HCT116 (cell line): ENCODE data around the gene MBNL2. TPM values are rescaled to one million over a fixed set of nuclear protein-coding genes. Genes with fewer than 3 reads are reported as not detected.

Experiments used
- ATAC-seq: fragments of 200-7000 bp; cut with Tn5 transposase; 2 replicates; pipeline ENCODE4 v1.9.1; 2020; ENCODE audit warnings: mild to moderate bottlenecking, moderate library complexity
- BruUV-seq: library from RNA; stranded (reverse); fragments of 400-500 nt; replicated peaks from 2 replicates; lab custom pipeline; 2021; lab: Mats Ljungman, UMichigan
- CTCF ChIA-PET: fragments of 300-600 bp; sonication (Branson Sonifier 250); formaldehyde crosslinking; loops from one replicate; lab custom pipeline; 2021; ENCODE audit warnings: antibody characterized with exemption; lab: Charles Lee
- POLR2A ChIA-PET: fragments of 300-600, 350-600 bp; sonication (Branson Sonifier 250); formaldehyde crosslinking; loops from one replicate; lab custom pipeline; 2021; ENCODE audit warnings: antibody characterized with exemption; lab: Charles Lee
- RAD21 ChIA-PET, 2 experiments: fragments of 300-600 bp; sonication (Branson Sonifier 250); formaldehyde crosslinking; loops; one replicate each; lab custom pipeline; 2023; ENCODE audit warnings: low total read pairs in 2 of 2; ENCODE audit not compliant: uncharacterized antibody in 2 of 2, unreplicated experiment in 2 of 2, low non-redundant PET in 1 of 2; lab: Charles Lee
- DNase-seq: peaks from one replicate; pipeline ENCODE4 v3.0.0-alpha.2; 2010; ENCODE audit warnings: low read depth, low spot score
- H2AFZ ChIP-seq: fragments of 200-600 bp; shearing (Covaris generic), sonication (generic); 2 replicates; pipeline ENCODE4 v1.6.1; 2017; ENCODE audit warnings: low read depth, mixed run types, mixed read lengths, antibody characterized with exemption, low read length; ENCODE audit not compliant: poor library complexity, severe bottlenecking
- H3K27ac ChIP-seq: 2 replicates; pipeline ENCODE4 v1.5.1; 2012; ENCODE audit warnings: low read depth, low read length
- H3K27me3 ChIP-seq: fragments of 200-600 bp; sonication (generic); 2 replicates; pipeline ENCODE4 v1.6.1; 2016; ENCODE audit warnings: mixed run types, low read length, mixed read lengths; ENCODE audit not compliant: insufficient read depth
- H3K36me3 ChIP-seq, 2 experiments: fragments of 200-500 bp in 1 of 2; fragments of 200-600 bp in 1 of 2; sonication (Bioruptor generic) in 1 of 2; sonication (generic) in 1 of 2; 2 replicates each; pipeline versions ENCODE4 v1.5.1 to v1.6.1; 2014 to 2016; ENCODE audit warnings: low read length in 2 of 2, inconsistent platforms in 1 of 2, mixed read lengths in 1 of 2, mixed run types in 1 of 2; ENCODE audit not compliant: insufficient read depth in 2 of 2, control insufficient read depth in 1 of 2
- H3K4me1 ChIP-seq, 2 experiments: fragments of 200-600 bp in 1 of 2; sonication (generic) in 1 of 2; 2 replicates each; pipeline versions ENCODE4 v1.5.1 to v1.6.1; 2012 to 2017; ENCODE audit warnings: low read length in 2 of 2, inconsistent platforms in 1 of 2, mild to moderate bottlenecking in 1 of 2, mixed read lengths in 1 of 2, mixed run types in 1 of 2, moderate library complexity in 1 of 2; ENCODE audit not compliant: insufficient read depth in 2 of 2, control insufficient read depth in 1 of 2
- H3K4me2 ChIP-seq: fragments of 200-600 bp; sonication (generic); 2 replicates; pipeline ENCODE4 v1.6.1; 2017; ENCODE audit warnings: mixed run types, low read length, mixed read lengths
- H3K4me3 ChIP-seq, 2 experiments: fragments of 200-600 bp in 1 of 2; sonication (generic) in 1 of 2; replicated peaks in 1 of 2; 2 replicates each; pipeline ENCODE4 v1.5.1; 2011 to 2016; ENCODE audit warnings: low read length in 2 of 2, control low read depth in 1 of 2, low read depth in 1 of 2, mild to moderate bottlenecking in 1 of 2, mixed read lengths in 1 of 2, mixed run types in 1 of 2
- H3K79me2 ChIP-seq: fragments of 200-600 bp; sonication (generic); 2 replicates; pipeline ENCODE4 v1.6.1; 2017; ENCODE audit warnings: mild to moderate bottlenecking, mixed run types, low read length, moderate library complexity, mixed read lengths; ENCODE audit not compliant: insufficient read depth
- H3K9ac ChIP-seq: fragments of 200-600 bp; sonication (generic); 2 replicates; pipeline ENCODE4 v1.6.1; 2016; ENCODE audit warnings: low read length, mixed read lengths
- H3K9me2 ChIP-seq: fragments of 200-600 bp; sonication (generic), shearing (Covaris generic); 2 replicates; pipeline ENCODE4 v1.6.1; 2017; ENCODE audit warnings: mixed run types, mild to moderate bottlenecking, moderate library complexity; ENCODE audit not compliant: insufficient read depth
- H3K9me3 ChIP-seq, 2 experiments: fragments of 200-500 bp in 1 of 2; fragments of 200-600 bp in 1 of 2; sonication (Bioruptor generic) in 1 of 2; sonication (generic) in 1 of 2; 2 replicates each; pipeline ENCODE4 v1.6.1; 2014 to 2017; ENCODE audit warnings: low read length in 2 of 2, mixed read lengths in 2 of 2, inconsistent platforms in 1 of 2, low read depth in 1 of 2, mild to moderate bottlenecking in 1 of 2, mixed run types in 1 of 2, moderate library complexity in 1 of 2; ENCODE audit not compliant: control insufficient read depth in 1 of 2, insufficient read depth in 1 of 2
- H4K20me1 ChIP-seq: fragments of 200-600 bp; sonication (generic), shearing (Covaris generic); 2 replicates; pipeline ENCODE4 v1.6.1; 2017; ENCODE audit warnings: mixed run types, mild to moderate bottlenecking, moderate library complexity; ENCODE audit not compliant: insufficient read depth
- CBX3 ChIP-seq: IDR thresholded peaks from 2 replicates; pipeline ENCODE4 v1.6.1; 2012; ENCODE audit warnings: low read depth
- FOSL1 ChIP-seq: IDR thresholded peaks from 2 replicates; pipeline ENCODE4 v1.6.1; 2012; ENCODE audit warnings: low read depth
- POLR2AphosphoS5 ChIP-seq: IDR thresholded peaks from 2 replicates; pipeline ENCODE4 v1.6.1; 2011; ENCODE audit warnings: mild to moderate bottlenecking, low read depth, low read length, moderate library complexity
- YY1 ChIP-seq: IDR thresholded peaks from 2 replicates; pipeline ENCODE4 v1.6.1; 2011; ENCODE audit warnings: low read length, low read depth, moderate library complexity, mild to moderate bottlenecking; ENCODE audit not compliant: insufficient replicate concordance; ENCODE audit errors: extremely low read depth
- intact Hi-C: fragments of 100-400 bp; cut with micrococcal nuclease; formaldehyde crosslinking; loops from 2 replicates; pipeline ENCODE4 v1.10.0; 2022
- total RNA-seq: library from RNA; stranded (reverse); gene quantifications from one replicate; pipeline ENCODE4 v1.2.1, GENCODE V29; 2021; ENCODE audit not compliant: unreplicated experiment
- TF ChIP-seq, protein P1 (sequence below): IDR thresholded peaks from 2 replicates; pipeline ENCODE4 v1.6.1; 2011; ENCODE audit warnings: mild to moderate bottlenecking, low read length, moderate library complexity; ENCODE audit not compliant: insufficient replicate concordance; ENCODE audit errors: extremely low read depth
- TF ChIP-seq, protein P2 (sequence below): IDR thresholded peaks from 2 replicates; pipeline ENCODE4 v1.6.1; 2012
- TF ChIP-seq, protein P3 (sequence below): IDR thresholded peaks from 2 replicates; pipeline ENCODE4 v1.6.1; 2012; ENCODE audit warnings: low read depth

MBNL2 gene
- total RNA-seq, 1 experiment from 2014 or later: 73.9 TPM

DNA sequence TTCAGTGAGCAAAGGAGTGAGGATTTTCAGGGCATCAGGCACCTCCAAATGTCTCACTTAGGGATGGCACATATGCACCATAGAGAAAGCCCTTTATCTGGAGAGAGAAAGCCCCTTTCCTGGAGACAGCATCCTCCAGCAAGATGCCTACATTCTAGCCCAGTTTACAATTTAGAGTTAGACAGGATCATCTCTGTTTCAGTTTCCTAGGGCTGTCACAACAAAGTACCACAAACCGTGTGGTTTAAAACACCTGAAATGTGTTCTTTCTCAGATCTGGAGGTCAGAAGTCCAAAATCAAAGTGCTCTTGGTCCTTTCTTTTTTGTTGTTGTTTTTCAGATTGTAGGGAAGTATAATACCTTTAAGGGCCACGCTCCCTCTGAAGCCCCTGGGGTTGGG, 61.8 kb downstream of the MBNL2 start:
- Histone ChIP-seq H3K27me3 (no peaks in the 10 kb centered on the region), H3K27ac (no peak overlapping the region; the same call in 1 of the 2 replicates), H3K9ac (no peak overlapping the region), H3K4me1 (peaks cover 45 to 56% of the 10 kb centered on the region in 2 experiments), H4K20me1 (no peaks in the 10 kb centered on the region), H3K79me2 (peaks cover 78% of the 10 kb centered on the region), H2AFZ (no peak overlapping the region), H3K9me3 (no peaks in the 10 kb centered on the region), H3K9me2 (no peaks in the 10 kb centered on the region), H3K36me3 (no peaks in the 10 kb centered on the region), H3K4me2 (no peak overlapping the region), H3K4me3 (no peak overlapping the region)
- DNase-seq: no peak
- no peak for ATAC-seq
- intact Hi-C loops: no loop called here
- ChIA-PET CTCF (no interaction called here), POLR2A (no interaction called here), RAD21 (no interaction called here)
- BruUV-seq: no TSS peak
- no peak for TF ChIP-seq CBX3
- TF ChIP-seq, protein P1, sequence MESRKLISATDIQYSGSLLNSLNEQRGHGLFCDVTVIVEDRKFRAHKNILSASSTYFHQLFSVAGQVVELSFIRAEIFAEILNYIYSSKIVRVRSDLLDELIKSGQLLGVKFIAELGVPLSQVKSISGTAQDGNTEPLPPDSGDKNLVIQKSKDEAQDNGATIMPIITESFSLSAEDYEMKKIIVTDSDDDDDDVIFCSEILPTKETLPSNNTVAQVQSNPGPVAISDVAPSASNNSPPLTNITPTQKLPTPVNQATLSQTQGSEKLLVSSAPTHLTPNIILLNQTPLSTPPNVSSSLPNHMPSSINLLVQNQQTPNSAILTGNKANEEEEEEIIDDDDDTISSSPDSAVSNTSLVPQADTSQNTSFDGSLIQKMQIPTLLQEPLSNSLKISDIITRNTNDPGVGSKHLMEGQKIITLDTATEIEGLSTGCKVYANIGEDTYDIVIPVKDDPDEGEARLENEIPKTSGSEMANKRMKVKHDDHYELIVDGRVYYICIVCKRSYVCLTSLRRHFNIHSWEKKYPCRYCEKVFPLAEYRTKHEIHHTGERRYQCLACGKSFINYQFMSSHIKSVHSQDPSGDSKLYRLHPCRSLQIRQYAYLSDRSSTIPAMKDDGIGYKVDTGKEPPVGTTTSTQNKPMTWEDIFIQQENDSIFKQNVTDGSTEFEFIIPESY: no peak
- no peak for TF ChIP-seq POLR2AphosphoS5
- TF ChIP-seq FOSL1: no peak
- TF ChIP-seq, protein P2, sequence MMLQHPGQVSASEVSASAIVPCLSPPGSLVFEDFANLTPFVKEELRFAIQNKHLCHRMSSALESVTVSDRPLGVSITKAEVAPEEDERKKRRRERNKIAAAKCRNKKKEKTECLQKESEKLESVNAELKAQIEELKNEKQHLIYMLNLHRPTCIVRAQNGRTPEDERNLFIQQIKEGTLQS: no peak

DNA sequence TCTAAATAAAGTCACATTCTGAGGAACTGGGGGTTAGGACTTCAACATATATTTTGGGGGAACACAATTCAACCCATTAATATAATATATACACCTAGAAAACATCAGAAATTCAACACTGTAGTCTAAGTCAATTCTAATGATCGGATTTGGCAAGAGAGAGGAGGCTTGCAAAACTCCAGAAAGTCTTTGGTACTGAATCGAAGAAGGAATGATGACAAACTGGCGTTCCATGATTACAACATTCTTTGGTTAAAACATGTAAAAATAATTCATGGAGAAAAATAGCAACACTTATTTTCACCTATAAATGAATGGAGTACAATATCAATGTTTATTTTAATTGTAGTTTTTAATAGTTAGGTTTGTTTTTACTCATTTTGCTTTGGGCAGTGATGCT, 62.4 kb downstream of the MBNL2 start:
- Histone ChIP-seq H3K9me2 (no peaks in the 10 kb centered on the region), H3K4me1 (peaks cover 39 to 49% of the 10 kb centered on the region in 2 experiments), H3K36me3 (no peaks in the 10 kb centered on the region), H3K4me3 (no peak overlapping the region), H3K9ac (no peak overlapping the region), H4K20me1 (no peaks in the 10 kb centered on the region), H3K4me2 (no peak overlapping the region), H3K27me3 (no peaks in the 10 kb centered on the region), H3K9me3 (no peaks in the 10 kb centered on the region), H3K27ac (no peak overlapping the region), H2AFZ (no peak overlapping the region), H3K79me2 (peaks cover 76% of the 10 kb centered on the region)
- POLR2A ChIA-PET: no interaction called here
- TF ChIP-seq, protein P3, sequence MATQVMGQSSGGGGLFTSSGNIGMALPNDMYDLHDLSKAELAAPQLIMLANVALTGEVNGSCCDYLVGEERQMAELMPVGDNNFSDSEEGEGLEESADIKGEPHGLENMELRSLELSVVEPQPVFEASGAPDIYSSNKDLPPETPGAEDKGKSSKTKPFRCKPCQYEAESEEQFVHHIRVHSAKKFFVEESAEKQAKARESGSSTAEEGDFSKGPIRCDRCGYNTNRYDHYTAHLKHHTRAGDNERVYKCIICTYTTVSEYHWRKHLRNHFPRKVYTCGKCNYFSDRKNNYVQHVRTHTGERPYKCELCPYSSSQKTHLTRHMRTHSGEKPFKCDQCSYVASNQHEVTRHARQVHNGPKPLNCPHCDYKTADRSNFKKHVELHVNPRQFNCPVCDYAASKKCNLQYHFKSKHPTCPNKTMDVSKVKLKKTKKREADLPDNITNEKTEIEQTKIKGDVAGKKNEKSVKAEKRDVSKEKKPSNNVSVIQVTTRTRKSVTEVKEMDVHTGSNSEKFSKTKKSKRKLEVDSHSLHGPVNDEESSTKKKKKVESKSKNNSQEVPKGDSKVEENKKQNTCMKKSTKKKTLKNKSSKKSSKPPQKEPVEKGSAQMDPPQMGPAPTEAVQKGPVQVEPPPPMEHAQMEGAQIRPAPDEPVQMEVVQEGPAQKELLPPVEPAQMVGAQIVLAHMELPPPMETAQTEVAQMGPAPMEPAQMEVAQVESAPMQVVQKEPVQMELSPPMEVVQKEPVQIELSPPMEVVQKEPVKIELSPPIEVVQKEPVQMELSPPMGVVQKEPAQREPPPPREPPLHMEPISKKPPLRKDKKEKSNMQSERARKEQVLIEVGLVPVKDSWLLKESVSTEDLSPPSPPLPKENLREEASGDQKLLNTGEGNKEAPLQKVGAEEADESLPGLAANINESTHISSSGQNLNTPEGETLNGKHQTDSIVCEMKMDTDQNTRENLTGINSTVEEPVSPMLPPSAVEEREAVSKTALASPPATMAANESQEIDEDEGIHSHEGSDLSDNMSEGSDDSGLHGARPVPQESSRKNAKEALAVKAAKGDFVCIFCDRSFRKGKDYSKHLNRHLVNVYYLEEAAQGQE: no peak
- TF ChIP-seq YY1 (no peak), CBX3 (no peak)
- TF ChIP-seq, protein P2: no peak
- TF ChIP-seq, protein P1: no peak
- RAD21 ChIA-PET: no interaction called here
- intact Hi-C loops: no loop called here
- no TSS peak for BruUV-seq
- ATAC-seq (no peak), DNase-seq (no peak)
- CTCF ChIA-PET: no interaction called here
